Activated B cell treated with CpG ODN at 0.5 μM for 24 hours (primary cell): ENCODE measurements around the gene TRIP4. TPM values are rescaled to one million over a fixed set of nuclear protein-coding genes. Genes with fewer than 3 reads are reported as not detected.

Experiments
- ATAC-seq: fragments of 200-7000 bp; cut with Tn5 transposase; one replicate; pipeline ENCODE4 v1.10.0; 2021; ENCODE audit warnings: low read depth, mild to moderate bottlenecking, moderate library complexity
- CTCF ChIA-PET: fragments of 350-600 bp; sonication (Branson Sonifier 250); formaldehyde crosslinking; loops from one replicate; lab custom pipeline; 2021; ENCODE audit warnings: antibody characterized with exemption; lab: Charles Lee
- POLR2A ChIA-PET: fragments of 350-600 bp; sonication (Branson Sonifier 250); formaldehyde crosslinking; loops from one replicate; lab custom pipeline; 2021; ENCODE audit warnings: antibody characterized with exemption; lab: Charles Lee
- DNase-seq: peaks from one replicate; pipeline ENCODE4 v3.0.0; 2022
- H3K27ac Mint-ChIP-seq: one replicate; pipeline ENCODE4 v1.8.0; 2020; ENCODE audit warnings: mixed read lengths
- H3K27me3 Mint-ChIP-seq: one replicate; pipeline ENCODE4 v1.8.0; 2021; ENCODE audit warnings: mixed read lengths
- H3K36me3 Mint-ChIP-seq: one replicate; pipeline ENCODE4 v1.8.0; 2021; ENCODE audit warnings: low read depth, mixed read lengths
- H3K4me1 Mint-ChIP-seq: one replicate; pipeline ENCODE4 v1.8.0; 2021; ENCODE audit warnings: mixed read lengths
- H3K4me3 Mint-ChIP-seq: one replicate; pipeline ENCODE4 v1.8.0; 2020; ENCODE audit warnings: mild to moderate bottlenecking, mixed read lengths
- H3K9me3 Mint-ChIP-seq: one replicate; pipeline ENCODE4 v1.8.0; 2020; ENCODE audit warnings: mixed read lengths
- intact Hi-C: fragments of 100-400 bp; cut with micrococcal nuclease; formaldehyde crosslinking; loops from one replicate; pipeline ENCODE4 v1.15.1; 2024
- total RNA-seq: library from RNA; stranded (reverse); gene quantifications from 2 replicates; pipeline ENCODE4 v1.2.3, GENCODE V29; 2022
- TF ChIP-seq, protein P1 (sequence below): fragments of 200-600 bp; IDR thresholded peaks from one replicate; pipeline ENCODE4 v1.8.0; 2022; ENCODE audit warnings: antibody characterized with exemption, mild to moderate bottlenecking

Gene TRIP4
- total RNA-seq, 1 donor from 2014 or later = 35.0 TPM

DNA sequence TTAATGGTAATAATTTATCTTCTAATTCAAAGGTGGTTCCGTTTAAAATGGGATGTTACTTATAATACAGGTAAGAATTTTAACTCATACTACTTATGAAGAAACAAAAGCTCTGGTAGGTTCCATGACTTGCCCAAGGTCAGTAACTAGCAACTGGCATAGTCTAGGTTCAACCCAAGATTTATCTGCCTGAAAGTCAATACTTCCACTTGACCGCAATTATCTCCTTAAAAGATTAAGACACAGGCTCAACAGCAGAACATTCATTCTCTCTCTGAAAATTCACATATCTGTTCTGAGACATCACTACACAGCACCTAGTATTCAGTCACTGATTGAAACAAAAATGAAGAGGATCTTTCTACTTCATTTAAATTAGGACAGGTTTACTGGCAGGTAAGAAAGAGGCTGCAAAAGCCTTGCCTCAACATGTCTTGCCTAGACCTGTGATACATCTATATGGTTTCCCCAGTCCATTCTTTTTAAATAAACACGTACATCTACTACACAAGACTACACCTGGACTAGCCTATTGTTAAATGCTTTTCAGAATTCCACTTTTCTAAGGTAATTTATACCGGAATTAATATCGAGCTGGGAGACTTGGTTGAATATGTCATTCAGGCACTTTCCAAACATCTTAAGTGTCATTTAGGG is 32.8 kb upstream of the TRIP4 start:
- DNase-seq (no peak), ATAC-seq (no peak)
- intact Hi-C loops = no loop called here
- ChIA-PET POLR2A (interaction anchor here (2.1 to 2.2 kb wide), 2 partner anchors 33 to 193 kb away, joined by 6 to 16 read pairs; partner anchors contain the start of genes PPIB and TRIP4), CTCF (no interaction called here)
- Mint-ChIP-seq H3K27me3 (no peaks in the 10 kb centered on the region), H3K4me3 (peak overlapping the region; percentile 87), H3K27ac (peak overlapping the region; percentile 80), H3K4me1 (peaks cover 17% of the 10 kb centered on the region), H3K9me3 (no peaks in the 10 kb centered on the region), H3K36me3 (peaks cover 7% of the 10 kb centered on the region)
- TF ChIP-seq, protein P1, sequence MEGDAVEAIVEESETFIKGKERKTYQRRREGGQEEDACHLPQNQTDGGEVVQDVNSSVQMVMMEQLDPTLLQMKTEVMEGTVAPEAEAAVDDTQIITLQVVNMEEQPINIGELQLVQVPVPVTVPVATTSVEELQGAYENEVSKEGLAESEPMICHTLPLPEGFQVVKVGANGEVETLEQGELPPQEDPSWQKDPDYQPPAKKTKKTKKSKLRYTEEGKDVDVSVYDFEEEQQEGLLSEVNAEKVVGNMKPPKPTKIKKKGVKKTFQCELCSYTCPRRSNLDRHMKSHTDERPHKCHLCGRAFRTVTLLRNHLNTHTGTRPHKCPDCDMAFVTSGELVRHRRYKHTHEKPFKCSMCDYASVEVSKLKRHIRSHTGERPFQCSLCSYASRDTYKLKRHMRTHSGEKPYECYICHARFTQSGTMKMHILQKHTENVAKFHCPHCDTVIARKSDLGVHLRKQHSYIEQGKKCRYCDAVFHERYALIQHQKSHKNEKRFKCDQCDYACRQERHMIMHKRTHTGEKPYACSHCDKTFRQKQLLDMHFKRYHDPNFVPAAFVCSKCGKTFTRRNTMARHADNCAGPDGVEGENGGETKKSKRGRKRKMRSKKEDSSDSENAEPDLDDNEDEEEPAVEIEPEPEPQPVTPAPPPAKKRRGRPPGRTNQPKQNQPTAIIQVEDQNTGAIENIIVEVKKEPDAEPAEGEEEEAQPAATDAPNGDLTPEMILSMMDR = no peak

DNA sequence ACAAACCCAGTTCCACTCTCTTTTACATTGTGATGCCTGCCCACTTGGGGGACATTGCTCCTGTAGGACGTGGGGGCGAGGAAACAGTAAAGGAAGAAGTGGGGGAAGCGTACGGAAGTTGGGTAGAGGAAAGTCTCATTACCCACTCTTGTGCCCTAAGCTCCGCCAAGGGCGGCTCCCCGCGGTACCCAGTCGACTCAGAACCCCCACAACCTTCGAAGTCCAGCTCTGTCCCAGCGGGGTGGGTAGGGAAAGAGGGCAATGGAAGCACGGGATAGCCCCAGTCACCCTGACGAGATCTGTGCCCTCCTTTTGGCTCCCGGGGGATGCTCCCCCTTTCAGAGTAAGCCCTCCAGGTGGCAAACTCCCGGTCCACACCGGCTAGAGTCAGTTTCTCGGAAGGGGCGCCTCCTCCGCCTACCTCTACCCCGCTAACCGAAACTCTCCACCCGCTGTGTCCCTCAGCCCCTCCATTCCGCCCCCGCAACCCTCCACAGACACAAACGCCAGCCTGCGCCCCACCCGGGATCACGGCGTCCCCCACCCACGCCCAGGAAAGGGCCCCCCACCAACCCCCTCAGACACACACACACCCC is 32.2 kb upstream of the TRIP4 start:
- ATAC-seq (peak; percentile 28), DNase-seq (no peak)
- Mint-ChIP-seq H3K4me1 (peaks cover 17% of the 10 kb centered on the region), H3K27ac (peak overlapping the region; percentile 80), H3K36me3 (peaks cover 7% of the 10 kb centered on the region), H3K27me3 (no peaks in the 10 kb centered on the region), H3K9me3 (no peaks in the 10 kb centered on the region), H3K4me3 (peak overlapping the region; percentile 87)
- POLR2A ChIA-PET = interaction anchor here (0.6 to 2.2 kb wide), 3 partner anchors 33 to 193 kb away, joined by 4 to 16 read pairs (median 6); partner anchors contain the start of genes PPIB and TRIP4
- intact Hi-C loops = no loop called here
- TF ChIP-seq, protein P1 = no peak
- CTCF ChIA-PET = no interaction called here

DNA sequence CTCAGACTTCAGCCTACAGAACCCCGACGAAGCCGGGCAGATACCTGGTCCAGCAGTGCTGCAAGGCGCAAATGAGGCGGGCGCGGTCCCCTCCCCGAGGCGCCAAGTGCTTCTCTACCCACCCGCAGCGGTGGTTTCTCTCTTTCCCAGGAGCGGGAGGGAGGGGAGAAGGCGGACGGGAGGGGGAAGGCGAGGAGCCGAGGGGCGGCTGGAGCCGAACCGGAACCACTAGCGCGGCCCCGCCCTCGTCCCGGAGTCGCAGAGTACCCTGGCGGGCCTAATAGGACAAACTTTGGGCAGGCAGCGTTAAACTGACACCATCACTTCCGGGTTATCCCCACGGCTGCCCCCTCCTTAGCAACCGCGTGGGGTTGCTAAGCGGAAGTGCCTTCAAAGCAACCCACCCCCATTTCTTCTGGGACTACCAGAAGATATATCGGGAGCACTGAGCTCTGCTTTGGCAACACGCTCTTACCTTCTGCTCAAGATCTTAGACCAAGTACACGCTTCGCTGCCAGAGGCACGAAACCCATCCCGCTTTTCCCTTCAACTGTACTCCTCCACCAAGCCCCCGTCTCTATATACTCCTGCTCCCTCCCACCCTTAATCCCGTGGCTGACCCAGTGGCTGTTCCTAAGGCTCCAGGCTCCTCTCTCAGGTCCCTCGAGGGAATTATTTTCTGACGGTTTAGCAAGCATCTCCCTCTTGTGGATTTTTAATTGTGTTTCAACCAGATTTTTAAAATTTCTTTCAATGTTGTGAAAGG is 31.5 kb upstream of the TRIP4 start, which contains the start of gene CSNK1G1:
TSS of gene CSNK1G1 (minus strand) at position 230 of the 766 bp plus-strand sequence. CDS start 55,674 bp downstream, outside the sequence.
- ChIA-PET CTCF (no interaction called here), POLR2A (interaction anchor here (0.6 to 2.2 kb wide), 3 partner anchors 32 to 194 kb away, joined by 4 to 16 read pairs (median 6); partner anchors contain the start of genes PPIB and TRIP4)
- DNase-seq (peak; percentile 84), ATAC-seq (peak; percentile 98)
- Mint-ChIP-seq H3K27me3 (no peaks in the 10 kb centered on the region), H3K27ac (peak within 1 kb of the TSS; percentile 80), H3K4me3 (peak within 1 kb of the TSS; percentile 87), H3K36me3 (peaks cover 4% of the 10 kb centered on the region), H3K4me1 (peaks cover 17% of the 10 kb centered on the region), H3K9me3 (no peaks in the 10 kb centered on the region)
- intact Hi-C loops = loop anchor here (1.0 kb wide), 5 partner anchors 25 to 347 kb away; partner anchors contain the start of genes PCLAF, PPIB, TRIP4 and ZNF609
- TF ChIP-seq, protein P1 = no peak

DNA sequence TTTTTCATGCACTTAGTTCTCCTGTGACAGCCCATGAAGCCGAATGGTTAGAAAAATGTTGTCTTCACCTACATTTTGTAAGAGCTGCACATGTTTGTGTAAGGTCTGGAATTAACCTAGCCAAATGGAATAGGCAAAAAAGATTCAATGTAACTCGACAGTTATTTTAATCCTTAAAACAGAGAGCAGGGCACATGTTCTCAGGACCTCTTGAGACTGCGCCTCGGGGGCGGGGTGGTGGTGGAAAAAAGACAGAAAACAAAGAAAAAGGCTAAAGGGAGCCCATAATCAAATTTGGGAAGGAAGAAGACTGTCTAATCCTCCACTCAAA is 31.0 kb upstream of the TRIP4 start:
- TF ChIP-seq, protein P1 = no peak
- intact Hi-C loops = loop anchor here (1.0 kb wide), 5 partner anchors 25 to 347 kb away; partner anchors contain the start of genes PCLAF, PPIB, TRIP4 and ZNF609
- DNase-seq = no peak

More for the DNA sequence above, 31.0 kb upstream of the TRIP4 start:
- ChIA-PET POLR2A (interaction anchor here (2.1 to 2.2 kb wide), 2 partner anchors 31 to 194 kb away, joined by 6 to 16 read pairs; partner anchors contain the start of genes PPIB and TRIP4), CTCF (no interaction called here)
- H3K9me3 Mint-ChIP-seq = no peaks in the 10 kb centered on the region
- H3K36me3 Mint-ChIP-seq = peaks cover 4% of the 10 kb centered on the region
- H3K27ac Mint-ChIP-seq = peak overlapping the region; percentile 80
- no peak for ATAC-seq
- H3K4me3 Mint-ChIP-seq = peak overlapping the region; percentile 87
- no peaks in the 10 kb centered on the region for H3K27me3 Mint-ChIP-seq
- H3K4me1 Mint-ChIP-seq = peaks cover 17% of the 10 kb centered on the region
